Raji (cell line): ENCODE measurements around the gene FAM83B.

ENCODE experiments used
- POLR2A ChIP-seq: IDR thresholded peaks from 2 replicates; pipeline ENCODE4 v1.6.1; 2011; ENCODE audit warnings: low read depth, low read length, control low read depth; ENCODE audit not compliant: insufficient read depth

The FAM83B gene

DNA sequence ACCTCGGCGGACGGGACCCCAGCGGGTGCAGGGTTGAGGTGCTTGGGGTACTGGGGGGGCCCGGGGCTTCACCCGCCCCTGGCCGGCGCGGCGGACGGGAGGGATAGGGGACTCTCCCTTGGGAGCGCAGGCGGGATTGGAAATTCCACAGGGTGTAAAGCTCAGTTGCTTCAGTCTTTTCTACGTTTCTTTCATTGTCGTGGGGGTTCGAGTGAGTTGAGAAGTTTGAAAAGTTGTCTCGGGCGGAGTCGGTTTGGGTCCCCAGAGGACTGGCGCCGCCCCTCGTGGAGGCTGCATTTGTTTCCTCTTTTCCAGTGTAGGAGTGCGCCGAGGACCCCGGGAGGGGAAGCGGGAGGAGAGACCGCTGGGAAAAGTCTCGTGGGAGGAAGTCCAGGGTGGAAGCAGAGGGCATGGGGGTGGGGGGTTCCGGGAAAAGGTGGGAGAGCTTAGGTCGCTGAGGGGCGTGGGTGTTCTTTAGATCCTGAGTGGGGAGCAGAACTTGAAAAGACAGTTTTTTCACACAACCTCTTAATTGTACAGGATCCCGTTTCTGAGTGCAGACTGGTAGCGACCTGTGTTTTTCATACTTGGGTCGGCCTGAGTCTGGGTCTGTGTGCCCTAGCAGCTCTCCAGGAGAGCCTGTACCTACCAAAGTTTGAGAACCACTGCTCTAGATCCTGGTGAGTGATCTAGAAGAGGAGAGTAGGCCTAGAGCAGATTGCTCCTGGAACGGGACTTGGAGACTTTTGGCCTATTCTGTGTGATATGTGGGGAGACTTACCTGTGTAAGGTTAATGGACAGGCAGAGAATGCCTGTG is 495 bp downstream of the FAM83B start:
- TF ChIP-seq POLR2A = no peak

DNA sequence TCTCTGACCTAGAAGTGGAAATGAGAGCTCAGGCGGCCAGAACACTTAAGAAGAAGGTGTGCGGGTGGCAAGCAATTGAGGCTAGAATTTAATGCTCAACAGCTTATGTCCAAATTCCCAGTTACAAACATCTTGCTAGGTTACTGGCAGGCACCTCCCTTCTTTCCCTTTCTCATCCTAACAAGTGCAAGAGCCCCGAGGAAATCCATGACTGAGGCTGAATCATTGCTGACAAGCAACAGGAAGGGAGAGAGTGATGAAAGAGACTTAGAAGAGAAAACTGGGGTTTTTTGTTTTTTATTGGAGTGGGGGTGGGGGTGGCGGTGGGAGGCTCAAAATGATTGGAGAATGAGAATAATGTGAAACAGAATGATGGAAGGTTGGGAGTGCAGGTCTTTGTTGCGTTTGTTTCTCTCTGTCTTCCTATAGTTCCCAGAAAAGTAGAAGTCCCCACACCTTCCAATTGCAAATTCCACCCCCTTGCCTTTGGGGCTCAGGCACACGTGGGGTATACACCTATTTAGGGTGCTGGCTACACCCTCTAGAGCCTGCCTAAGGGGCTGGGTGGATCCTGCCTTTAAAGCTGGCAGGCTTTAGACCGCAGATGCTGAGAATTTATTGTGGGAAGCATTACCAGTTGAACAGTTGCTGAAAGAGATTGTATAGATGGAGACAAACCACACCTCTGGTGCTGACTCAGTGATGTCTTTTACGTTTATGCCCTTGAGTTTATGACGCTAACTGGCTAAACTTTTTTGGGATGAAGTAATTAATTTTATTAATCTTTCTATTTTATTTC is 1.4 kb downstream of the FAM83B start:
- TF ChIP-seq POLR2A = no peak

DNA sequence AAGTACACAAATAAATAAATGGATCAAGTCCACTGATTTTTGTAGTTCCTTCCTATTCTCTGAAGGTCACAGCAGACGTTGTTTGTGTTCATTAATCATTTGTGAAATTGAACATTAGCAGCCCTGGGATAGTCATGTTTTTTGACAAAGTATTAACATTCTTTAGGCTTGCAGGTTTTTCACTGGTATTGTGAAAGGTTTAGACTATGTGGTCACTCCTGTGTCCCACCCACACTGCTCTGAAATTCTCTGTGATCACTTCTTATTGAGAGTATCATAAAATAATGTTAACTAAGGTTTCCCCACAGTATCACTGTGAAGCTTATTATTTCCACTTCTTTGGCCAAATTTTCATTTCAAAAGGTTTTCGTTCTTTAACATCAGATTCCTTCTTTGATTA is 3.5 kb downstream of the FAM83B start:
- no peak for TF ChIP-seq POLR2A

DNA sequence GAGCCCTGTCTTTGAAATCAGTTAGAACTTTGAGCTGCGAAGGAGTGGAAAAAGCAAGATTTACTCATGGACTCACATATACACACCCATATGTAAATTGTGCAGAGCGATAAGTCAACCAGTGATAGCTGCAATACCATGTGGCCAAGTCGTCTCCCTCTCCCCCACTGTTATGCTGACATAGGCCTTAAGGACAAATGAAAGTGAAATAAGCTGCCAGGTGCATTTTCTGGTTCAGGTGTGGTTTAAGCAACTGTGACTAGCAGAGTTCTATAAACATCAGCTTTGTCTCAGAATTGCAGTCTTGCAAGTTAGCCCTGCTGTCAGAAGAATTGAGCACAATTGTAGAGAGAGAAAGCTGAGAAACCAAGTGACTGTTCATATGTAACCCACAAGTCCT is 9.6 kb downstream of the FAM83B start:
- TF ChIP-seq POLR2A = no peak

DNA sequence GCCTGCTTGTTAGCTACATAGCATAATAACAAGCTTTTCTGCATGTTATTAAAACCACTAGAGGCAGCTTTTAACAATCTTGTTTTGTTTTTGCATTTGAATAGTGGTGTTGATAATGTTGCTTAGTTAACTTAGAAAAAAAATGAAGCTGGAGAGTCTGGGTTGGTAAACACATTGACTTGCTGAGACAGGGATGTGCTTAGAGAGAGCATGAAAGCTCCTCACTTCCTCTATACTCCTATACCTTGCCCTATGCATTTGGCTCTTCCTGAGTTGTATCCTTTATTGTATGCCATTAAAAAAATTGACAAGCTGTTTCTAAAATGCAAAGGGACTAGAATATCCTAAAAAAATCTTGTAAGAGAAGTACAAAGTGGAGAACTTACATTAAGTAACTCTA is 13.6 kb downstream of the FAM83B start:
- TF ChIP-seq POLR2A = no peak

GRCh38 chr6:54860739-54861138 is 14.2 kb downstream of the FAM83B start:
- TF ChIP-seq POLR2A = no peak

- TF ChIP-seq POLR2A = no peak
Measured at GRCh38 chr6:54861905-54862616, 15.5 kb downstream of the FAM83B start.

- no peak for TF ChIP-seq POLR2A
Measured at GRCh38 chr6:54864272-54864671, 17.7 kb downstream of the FAM83B start.

DNA sequence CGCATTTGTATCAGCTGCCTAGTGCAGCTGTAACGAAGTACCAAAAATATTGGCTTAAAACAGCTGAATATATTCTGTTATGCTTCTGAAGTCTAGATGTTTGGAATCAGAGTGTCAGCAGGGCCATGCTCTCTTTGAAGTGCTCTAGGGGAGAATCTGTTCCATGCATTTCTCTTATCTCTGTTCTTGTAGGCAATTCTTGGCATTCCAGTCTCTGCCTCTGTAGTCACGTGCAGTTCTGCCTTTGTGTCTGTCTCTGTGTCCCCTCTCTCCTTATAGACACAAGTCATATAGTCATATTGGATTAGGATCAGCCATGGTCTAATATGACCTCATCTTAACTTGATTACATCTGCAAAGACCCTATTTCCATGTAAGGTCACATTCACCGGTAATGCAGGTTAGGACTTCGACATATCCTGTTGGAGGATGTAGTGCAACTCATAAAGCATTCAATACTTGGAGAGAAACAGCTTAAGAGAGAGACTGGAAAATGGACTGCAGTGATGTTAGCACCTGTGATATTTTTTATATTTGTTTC is 18.6 kb downstream of the FAM83B start:
- TF ChIP-seq POLR2A = no peak

GRCh38 chr6:54868556-54868955 is 22.0 kb downstream of the FAM83B start:
- no peak for TF ChIP-seq POLR2A

DNA sequence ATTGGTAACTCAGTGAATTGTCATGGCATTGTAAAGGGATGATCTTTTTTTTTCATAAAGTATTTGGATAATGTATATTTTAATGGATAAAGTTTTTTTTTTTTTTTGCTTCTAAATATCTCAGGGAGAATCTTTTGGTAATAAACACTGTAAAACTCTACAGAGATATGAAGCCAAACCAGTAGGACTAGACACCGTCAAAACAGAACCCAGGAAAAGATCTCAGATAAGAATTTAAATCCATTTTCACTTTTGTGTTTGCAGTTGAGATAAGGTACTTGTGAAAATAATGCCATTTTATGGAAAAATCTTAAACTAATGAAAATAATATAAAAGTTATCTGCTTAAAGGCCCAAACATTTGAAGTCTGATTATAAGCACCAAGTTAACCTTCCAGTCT is 27.0 kb downstream of the FAM83B start:
- no peak for TF ChIP-seq POLR2A

- no peak for TF ChIP-seq POLR2A
Measured at GRCh38 chr6:54874349-54875048, 27.9 kb downstream of the FAM83B start.

- TF ChIP-seq POLR2A = no peak
Measured at GRCh38 chr6:54875539-54875938, 29.0 kb downstream of the FAM83B start.

GRCh38 chr6:54876365-54876764 is 29.8 kb downstream of the FAM83B start:
- TF ChIP-seq POLR2A = no peak

GRCh38 chr6:54876871-54877270 is 30.3 kb downstream of the FAM83B start:
- TF ChIP-seq POLR2A = no peak

GRCh38 chr6:54877713-54878317 is 31.2 kb downstream of the FAM83B start:
- no peak for TF ChIP-seq POLR2A
